ENCODE results near the gene LONP2. TPM values are rescaled to one million over a fixed set of nuclear protein-coding genes. Genes with fewer than 3 reads are reported as not detected.
"Not testable (repeated sequence)": the region's sequence is repeated elsewhere in the genome, so short reads cannot be mapped to it uniquely, and the experiment has no call there.

Gene LONP2
- total and polyA plus RNA-seq, 10 of the 15 experiments (the other 5 are each of a cell fraction or from before 2014, with no cell fraction given) = 8.3 to 48.0 (median 34.8) TPM

DNA sequence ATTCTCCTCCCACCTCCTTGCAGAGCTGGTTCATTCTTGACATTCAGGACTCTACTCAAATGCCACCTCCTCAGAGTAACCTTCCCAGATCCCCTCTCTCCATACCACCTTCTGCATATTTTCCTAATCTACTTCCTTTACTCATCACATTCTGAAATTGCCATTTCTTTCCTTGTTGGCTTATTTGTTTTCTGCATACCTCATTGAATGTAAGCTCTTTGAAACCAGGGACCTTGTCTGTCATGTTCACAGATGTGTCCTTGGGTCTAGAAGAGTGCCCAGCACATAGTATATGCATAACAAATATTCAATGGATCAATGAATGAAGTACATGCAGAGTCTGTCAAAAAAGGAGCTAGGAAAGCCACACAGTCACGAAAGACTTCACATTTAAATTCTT lies 7.8 kb upstream of the LONP2 start:
- POLR2A ChIA-PET = interaction anchor here (1.0 kb wide), 1 partner anchor 48 kb away, joined by 3 read pairs; no protein-coding TSS in a partner anchor
- in situ Hi-C loops (cut with MboI) (no loop called here), intact Hi-C loops (cut with micrococcal nuclease; ENCODE audit: unreplicated experiment) (no loop called here)
- WGBS (ENCODE audit: insufficient coverage, insufficient replicate concordance, low lambda C conversion rate, missing lambda C conversion rate) = 0% methylated on average over 1 of the region's 1 CpG
- ATAC-seq (no peak), FAIRE-seq (no peak), DNase-seq (ENCODE audit: low read depth, low spot score) (no peak)
- RAD21 ChIA-PET (ENCODE audit: unreplicated experiment) = interaction anchor here (1.5 kb wide), 1 partner anchor 394 kb away, joined by 3 read pairs; no protein-coding TSS in a partner anchor
- TF ChIP-seq CHD1 (IDR thresholded peaks at IDR 0.05; ENCODE audit: low read depth, low read length) = no peak
- no peak for TF ChIP-seq HDAC6 (IDR thresholded peaks at IDR 0.05; ENCODE audit: unreplicated experiment)
- TF ChIP-seq CHD2 (IDR thresholded peaks at IDR 0.05; ENCODE audit: borderline replicate concordance, low read depth, low read length) = no peak
- no peak for TF ChIP-seq NR2F1 (conservative IDR thresholded peaks at IDR 0.05)
- no peak for TF ChIP-seq IRF5 (IDR thresholded peaks at IDR 0.05; ENCODE audit: borderline replicate concordance)
- TF ChIP-seq BRCA1 (IDR thresholded peaks at IDR 0.05; ENCODE audit: low read depth, low read length) = no peak
- TF ChIP-seq WRNIP1 (IDR thresholded peaks at IDR 0.05; ENCODE audit: borderline replicate concordance, low read depth, low read length) = no peak
- no peaks in the 10 kb centered on the region for H3K27me3 ChIP-seq (replicated peaks in 1 of 2; ENCODE audit: control insufficient read depth in 2 of 2, insufficient read depth in 2 of 2, low read length in 1 of 2)
- H3K27ac ChIP-seq (ENCODE audit: control insufficient read depth, insufficient read depth) = no peak overlapping the region
- H3K4me1 ChIP-seq (ENCODE audit: control insufficient read depth, insufficient read depth, low read length) = peaks cover 3% of the 10 kb centered on the region
- CTCF ChIA-PET = interaction anchor here (0.7 to 1.7 kb wide), 3 partner anchors 387 to 614 kb away, joined by 4 to 8 read pairs (median 7); no protein-coding TSS in a partner anchor
- no peaks in the 10 kb centered on the region for H3K79me2 ChIP-seq (ENCODE audit: control insufficient read depth, insufficient read depth, low read length)
- H3K36me3 ChIP-seq (ENCODE audit: control insufficient read depth in 2 of 2, insufficient read depth in 2 of 2, low read length in 1 of 2) = no peaks in the 10 kb centered on the region
- SMC1A ChIA-PET (ENCODE audit: uncharacterized antibody, unreplicated experiment) = interaction anchor here (1.1 kb wide), 1 partner anchor 394 kb away, joined by 3 read pairs; no protein-coding TSS in a partner anchor
- H3K4me2 ChIP-seq (ENCODE audit: control insufficient read depth, insufficient read depth) = no peak overlapping the region
- BruUV-seq (replicated peaks) = no TSS peak
- H3K9me3 ChIP-seq (replicated peaks; ENCODE audit: control insufficient read depth, insufficient read depth, low read length) = no peaks in the 10 kb centered on the region; the same call in 2 of the 3 replicates
- no peak overlapping the region for H2AFZ ChIP-seq (ENCODE audit: control insufficient read depth, low read depth, low read length)
- H3K4me3 ChIP-seq = no peak overlapping the region
- H4K20me1 ChIP-seq (ENCODE audit: control insufficient read depth, insufficient read depth) = no peaks in the 10 kb centered on the region
- H3K9ac ChIP-seq (ENCODE audit: control insufficient read depth, insufficient read depth, low read length) = no peak overlapping the region

GRCh38 chr16:48240147-48240546 lies 4.0 kb upstream of the LONP2 start:
- 95% methylated on average over 3 of the region's 3 CpGs for WGBS (ENCODE audit: insufficient coverage, insufficient replicate concordance, low lambda C conversion rate, missing lambda C conversion rate)
- DNase-seq (ENCODE audit: low read depth, low spot score); FAIRE-seq; RAD21 ChIA-PET (ENCODE audit: unreplicated experiment); H2AFZ ChIP-seq (ENCODE audit: control insufficient read depth, low read depth, low read length); H3K4me3 ChIP-seq; H4K20me1 ChIP-seq (ENCODE audit: control insufficient read depth, insufficient read depth); H3K27me3 ChIP-seq (replicated peaks in 1 of 2; ENCODE audit: control insufficient read depth in 2 of 2, insufficient read depth in 2 of 2, low read length in 1 of 2); H3K9ac ChIP-seq (ENCODE audit: control insufficient read depth, insufficient read depth, low read length); H3K4me1 ChIP-seq (ENCODE audit: control insufficient read depth, insufficient read depth, low read length); H3K4me2 ChIP-seq (ENCODE audit: control insufficient read depth, insufficient read depth); H3K36me3 ChIP-seq (ENCODE audit: control insufficient read depth in 2 of 2, insufficient read depth in 2 of 2, low read length in 1 of 2); H3K9me3 ChIP-seq (replicated peaks; ENCODE audit: control insufficient read depth, insufficient read depth, low read length); in situ Hi-C loops (cut with MboI); H3K27ac ChIP-seq (ENCODE audit: control insufficient read depth, insufficient read depth); ATAC-seq; BruUV-seq (replicated peaks): not testable (repeated sequence)
- ChIA-PET SMC1A (ENCODE audit: uncharacterized antibody, unreplicated experiment) (interaction anchor here (0.7 kb wide), 1 partner anchor 37 kb away, joined by 3 read pairs; no protein-coding TSS in a partner anchor), POLR2A (interaction anchor here (0.7 kb wide), 1 partner anchor 168 kb away, joined by 4 read pairs; no protein-coding TSS in a partner anchor), CTCF (interaction anchor here (1.0 kb wide), 1 partner anchor 390 kb away, joined by 3 read pairs; no protein-coding TSS in a partner anchor)
- intact Hi-C loops (cut with micrococcal nuclease; ENCODE audit: unreplicated experiment) = loop anchor here (5.0 kb wide), 1 partner anchor 138 kb away; no protein-coding TSS in a partner anchor
- peaks cover 12% of the 10 kb centered on the region for H3K79me2 ChIP-seq (ENCODE audit: control insufficient read depth, insufficient read depth, low read length)
